Activated T-helper 1 cell treated with anti-CD3 and anti-CD28 coated beads, Interleukin-12 subunit alpha, Interleukin-12 subunit beta, Interleukin-2, Interleukin-4 antibody, amounts not matched to agents 30 ng/mL and 10 ng/mL and 1 ng/mL, durations not matched to agents 14 hours and 24 hours and 36 hours (primary cell): ENCODE results near the gene MAML1. TPM values are rescaled to one million over a fixed set of nuclear protein-coding genes. Genes with fewer than 3 reads are reported as not detected.
A peak's percentile ranks its signal among the peaks of the same experiment; 100 is the strongest.
"Not testable (repeated sequence)": the region's sequence is repeated elsewhere in the genome, so short reads cannot be mapped to it uniquely, and the experiment has no call there.

ENCODE experiments used
- DNase-seq: peaks from one replicate; pipeline ENCODE4 v3.0.0; 2021; ENCODE audit warnings: low spot score
- H3K27ac Mint-ChIP-seq: one replicate; pipeline ENCODE4 v1.8.0; 2021; ENCODE audit warnings: mild to moderate bottlenecking, mixed read lengths
- H3K27me3 Mint-ChIP-seq: one replicate; pipeline ENCODE4 v1.8.0; 2022; ENCODE audit warnings: mild to moderate bottlenecking, moderate library complexity, mixed read lengths; ENCODE audit not compliant: insufficient read depth
- H3K36me3 Mint-ChIP-seq: one replicate; pipeline ENCODE4 v1.8.0; 2021; ENCODE audit warnings: low read depth, mixed read lengths
- H3K4me1 Mint-ChIP-seq: one replicate; pipeline ENCODE4 v1.8.0; 2021; ENCODE audit warnings: low read depth, mixed read lengths
- H3K4me3 Mint-ChIP-seq: one replicate; pipeline ENCODE4 v1.8.0; 2021; ENCODE audit warnings: mild to moderate bottlenecking, moderate library complexity, mixed read lengths
- H3K9me3 Mint-ChIP-seq: one replicate; pipeline ENCODE4 v1.8.0; 2021; ENCODE audit warnings: mixed read lengths
- intact Hi-C: fragments of 100-400 bp; cut with micrococcal nuclease; formaldehyde crosslinking; loops from one replicate; pipeline ENCODE4 v1.15.1; 2024
- total RNA-seq: library from RNA; stranded (reverse); gene quantifications from 2 replicates; pipeline ENCODE4 v1.2.3, GENCODE V29; 2022

The MAML1 gene
- total RNA-seq, 1 donor from 2014 or later = 37.6 TPM

- Mint-ChIP-seq H3K36me3 (peaks cover 23% of the 10 kb centered on the region), H3K4me1 (peaks cover 22% of the 10 kb centered on the region)
- H3K27ac Mint-ChIP-seq, H3K4me3 Mint-ChIP-seq, DNase-seq, H3K9me3 Mint-ChIP-seq, intact Hi-C loops, H3K27me3 Mint-ChIP-seq: not testable (repeated sequence)
Observed at GRCh38 chr5:179744106-179744505, 11.5 kb downstream of the MAML1 start.

- Mint-ChIP-seq H3K4me3 (no peak overlapping the region), H3K36me3 (peaks cover 14% of the 10 kb centered on the region), H3K27ac (peak overlapping the region; percentile 1), H3K27me3 (no peaks in the 10 kb centered on the region), H3K9me3 (no peaks in the 10 kb centered on the region), H3K4me1 (peaks cover 4% of the 10 kb centered on the region)
- intact Hi-C loops = no loop called here
- no peak for DNase-seq
Observed at GRCh38 chr5:179746872-179747271, 14.2 kb downstream of the MAML1 start.

- no peak for DNase-seq
- Mint-ChIP-seq H3K9me3 (no peaks in the 10 kb centered on the region), H3K27me3 (no peaks in the 10 kb centered on the region), H3K27ac (no peak overlapping the region), H3K4me1 (peaks cover 4% of the 10 kb centered on the region), H3K36me3 (peaks cover 14% of the 10 kb centered on the region), H3K4me3 (no peak overlapping the region)
- intact Hi-C loops = no loop called here
Observed at GRCh38 chr5:179747811-179748210, 15.2 kb downstream of the MAML1 start.

GRCh38 chr5:179749857-179750508 is 17.4 kb downstream of the MAML1 start:
- Mint-ChIP-seq H3K9me3 (no peaks in the 10 kb centered on the region), H3K4me3 (no peak overlapping the region), H3K36me3 (peaks cover 19% of the 10 kb centered on the region), H3K4me1 (peaks cover 20% of the 10 kb centered on the region), H3K27ac (no peak overlapping the region), H3K27me3 (no peaks in the 10 kb centered on the region)
- intact Hi-C loops = no loop called here
- DNase-seq = no peak

GRCh38 chr5:179753971-179754370 is 21.3 kb downstream of the MAML1 start:
- Mint-ChIP-seq H3K9me3 (no peaks in the 10 kb centered on the region), H3K27me3 (no peaks in the 10 kb centered on the region), H3K4me3 (no peak overlapping the region), H3K4me1 (peaks cover 27% of the 10 kb centered on the region), H3K36me3 (peaks cover 13% of the 10 kb centered on the region), H3K27ac (no peak overlapping the region)
- intact Hi-C loops = no loop called here
- DNase-seq = no peak

- Mint-ChIP-seq H3K4me1 (peaks cover 37% of the 10 kb centered on the region), H3K4me3 (no peak overlapping the region), H3K27me3 (no peaks in the 10 kb centered on the region), H3K9me3 (no peaks in the 10 kb centered on the region), H3K27ac (peak overlapping the region; percentile 6), H3K36me3 (peaks cover 12% of the 10 kb centered on the region)
- no peak for DNase-seq
- intact Hi-C loops = no loop called here
Observed at GRCh38 chr5:179755022-179755421, 22.4 kb downstream of the MAML1 start.

- Mint-ChIP-seq H3K36me3 (peaks cover 6% of the 10 kb centered on the region), H3K4me3 (no peak overlapping the region), H3K4me1 (peaks cover 60% of the 10 kb centered on the region), H3K27ac (no peak overlapping the region), H3K9me3 (no peaks in the 10 kb centered on the region), H3K27me3 (no peaks in the 10 kb centered on the region)
- no peak for DNase-seq
- intact Hi-C loops = no loop called here
Observed at GRCh38 chr5:179758955-179759354, 26.3 kb downstream of the MAML1 start.

GRCh38 chr5:179759581-179760551 is 27.2 kb downstream of the MAML1 start:
- H3K4me3 Mint-ChIP-seq = peak overlapping the region; percentile 37
- no peaks in the 10 kb centered on the region for H3K27me3 Mint-ChIP-seq
- H3K4me1 Mint-ChIP-seq = peaks cover 51% of the 10 kb centered on the region
- no peak for DNase-seq
- peak overlapping the region; percentile 78 for H3K27ac Mint-ChIP-seq
- H3K9me3 Mint-ChIP-seq = no peaks in the 10 kb centered on the region
- intact Hi-C loops = loop anchor here (1.0 kb wide), 1 partner anchor 28 kb away; the partner anchor contains the start of gene MAML1
- H3K36me3 Mint-ChIP-seq = peaks cover 6% of the 10 kb centered on the region

- no peaks in the 10 kb centered on the region for H3K9me3 Mint-ChIP-seq
- peaks cover 45% of the 10 kb centered on the region for H3K4me1 Mint-ChIP-seq
- intact Hi-C loops = loop anchor here (2.0 kb wide), 1 partner anchor 59 kb away; the partner anchor contains the start of gene SQSTM1
- H3K27me3 Mint-ChIP-seq = no peaks in the 10 kb centered on the region
- H3K36me3 Mint-ChIP-seq = peaks cover 5% of the 10 kb centered on the region
- DNase-seq = peak; percentile 21
- H3K4me3 Mint-ChIP-seq = no peak overlapping the region
- peak overlapping the region; percentile 37 for H3K27ac Mint-ChIP-seq
Observed at GRCh38 chr5:179762079-179762780, 29.6 kb downstream of the MAML1 start.

- DNase-seq = no peak
- H3K27me3 Mint-ChIP-seq = no peaks in the 10 kb centered on the region
- H3K4me3 Mint-ChIP-seq = no peak overlapping the region
- H3K36me3 Mint-ChIP-seq = peaks cover 5% of the 10 kb centered on the region
- intact Hi-C loops = loop anchor here (1.0 to 2.0 kb wide), 5 partner anchors 34 to 328 kb away; partner anchors contain the start of genes MRNIP, SQSTM1 and TBC1D9B
- peaks cover 49% of the 10 kb centered on the region for H3K4me1 Mint-ChIP-seq
- no peaks in the 10 kb centered on the region for H3K9me3 Mint-ChIP-seq
- peak overlapping the region; percentile 9 for H3K27ac Mint-ChIP-seq
Observed at GRCh38 chr5:179762781-179763176, 30.2 kb downstream of the MAML1 start.

- peak; percentile 11 for DNase-seq
- intact Hi-C loops = loop anchor here (1.0 to 2.0 kb wide), 5 partner anchors 33 to 327 kb away; partner anchors contain the start of genes MRNIP, SQSTM1 and TBC1D9B
- Mint-ChIP-seq H3K36me3 (peaks cover 5% of the 10 kb centered on the region), H3K4me3 (no peak overlapping the region), H3K4me1 (peaks cover 51% of the 10 kb centered on the region), H3K27me3 (no peaks in the 10 kb centered on the region), H3K27ac (no peak overlapping the region), H3K9me3 (no peaks in the 10 kb centered on the region)
Observed at GRCh38 chr5:179763215-179763945, 30.8 kb downstream of the MAML1 start.

- H3K4me1 Mint-ChIP-seq = peaks cover 52% of the 10 kb centered on the region
- no peak overlapping the region for H3K4me3 Mint-ChIP-seq
- DNase-seq = no peak
- H3K27ac Mint-ChIP-seq = no peak overlapping the region
- peaks cover 7% of the 10 kb centered on the region for H3K36me3 Mint-ChIP-seq
- no peaks in the 10 kb centered on the region for H3K9me3 Mint-ChIP-seq
- no peaks in the 10 kb centered on the region for H3K27me3 Mint-ChIP-seq
- intact Hi-C loops = no loop called here
Observed at GRCh38 chr5:179764056-179764455, 31.4 kb downstream of the MAML1 start.
